HFFc6 (cell line): Measurements from ENCODE around the gene KLHL6. TPM values are rescaled to one million over a fixed set of nuclear protein-coding genes. Genes with fewer than 3 reads are reported as not detected.

Experiments
- DNase-seq: peaks from one replicate; pipeline ENCODE4 v3.0.0-alpha.2; 2018
- H3K27ac Mint-ChIP-seq: 2 replicates; pipeline ENCODE4 v1.8.0; 2020; ENCODE audit warnings: mild to moderate bottlenecking, mixed read lengths
- H3K27me3 Mint-ChIP-seq: 2 replicates; pipeline ENCODE4 v1.8.0; 2021; ENCODE audit warnings: mild to moderate bottlenecking, moderate library complexity, mixed read lengths; ENCODE audit not compliant: insufficient read depth
- H3K36me3 Mint-ChIP-seq: 2 replicates; pipeline ENCODE4 v1.8.0; 2021; ENCODE audit warnings: low read depth, mixed read lengths
- H3K4me1 Mint-ChIP-seq: 2 replicates; pipeline ENCODE4 v1.8.0; 2020; ENCODE audit warnings: low read depth, mixed read lengths
- H3K4me3 Mint-ChIP-seq: 2 replicates; pipeline ENCODE4 v1.8.0; 2020; ENCODE audit warnings: mild to moderate bottlenecking, moderate library complexity, mixed read lengths
- H3K9me3 Mint-ChIP-seq: 2 replicates; pipeline ENCODE4 v1.8.0; 2020; ENCODE audit warnings: mild to moderate bottlenecking, mixed read lengths
- total RNA-seq, 6 experiments: library from RNA; stranded (reverse); fragmentation: NEBNext Ultra II Directional; extraction: Animal tissue kit (Norgen Biotek cat#: 25700); gene quantifications; 2 replicates in 1 of 6; 3 replicates in 5 of 6; pipeline ENCODE4 v1.2.3, GENCODE V29; 2021
- TF ChIP-seq, protein P1 (sequence below): fragments of 200-600 bp; sonication (generic); IDR thresholded peaks from 2 replicates; pipeline ENCODE4 v1.5.0; 2021; ENCODE audit warnings: antibody characterized with exemption, mild to moderate bottlenecking

KLHL6 gene
- total RNA-seq, 6 experiments from 2014 or later, result not detected

DNA sequence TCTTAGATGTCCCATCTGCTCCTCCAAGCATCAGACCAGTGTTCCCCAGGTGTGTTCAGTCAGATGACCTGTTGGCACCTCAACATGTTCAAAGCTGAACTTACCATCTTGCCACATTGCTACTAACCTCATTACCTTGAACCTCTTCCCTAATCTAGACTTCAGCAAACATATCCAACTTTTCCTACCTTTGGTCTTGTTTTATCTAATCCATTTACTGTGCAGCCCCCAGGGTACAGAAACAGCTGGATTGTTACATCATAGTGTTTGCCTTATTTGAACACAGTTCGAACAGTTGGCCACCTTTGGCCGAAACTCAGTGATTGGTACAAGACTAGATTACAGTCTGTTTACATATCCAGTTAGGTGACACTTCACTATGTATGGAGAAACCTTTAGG, 91.0 kb downstream of the KLHL6 start:
- no peak for DNase-seq
- Mint-ChIP-seq H3K27ac (no peak overlapping the region), H3K9me3 (no peaks in the 10 kb centered on the region), H3K27me3 (peaks cover 9% of the 10 kb centered on the region), H3K4me3 (no peak overlapping the region), H3K4me1 (peaks cover 11% of the 10 kb centered on the region), H3K36me3 (no peaks in the 10 kb centered on the region)
- TF ChIP-seq, protein P1, sequence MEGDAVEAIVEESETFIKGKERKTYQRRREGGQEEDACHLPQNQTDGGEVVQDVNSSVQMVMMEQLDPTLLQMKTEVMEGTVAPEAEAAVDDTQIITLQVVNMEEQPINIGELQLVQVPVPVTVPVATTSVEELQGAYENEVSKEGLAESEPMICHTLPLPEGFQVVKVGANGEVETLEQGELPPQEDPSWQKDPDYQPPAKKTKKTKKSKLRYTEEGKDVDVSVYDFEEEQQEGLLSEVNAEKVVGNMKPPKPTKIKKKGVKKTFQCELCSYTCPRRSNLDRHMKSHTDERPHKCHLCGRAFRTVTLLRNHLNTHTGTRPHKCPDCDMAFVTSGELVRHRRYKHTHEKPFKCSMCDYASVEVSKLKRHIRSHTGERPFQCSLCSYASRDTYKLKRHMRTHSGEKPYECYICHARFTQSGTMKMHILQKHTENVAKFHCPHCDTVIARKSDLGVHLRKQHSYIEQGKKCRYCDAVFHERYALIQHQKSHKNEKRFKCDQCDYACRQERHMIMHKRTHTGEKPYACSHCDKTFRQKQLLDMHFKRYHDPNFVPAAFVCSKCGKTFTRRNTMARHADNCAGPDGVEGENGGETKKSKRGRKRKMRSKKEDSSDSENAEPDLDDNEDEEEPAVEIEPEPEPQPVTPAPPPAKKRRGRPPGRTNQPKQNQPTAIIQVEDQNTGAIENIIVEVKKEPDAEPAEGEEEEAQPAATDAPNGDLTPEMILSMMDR, result no peak

DNA sequence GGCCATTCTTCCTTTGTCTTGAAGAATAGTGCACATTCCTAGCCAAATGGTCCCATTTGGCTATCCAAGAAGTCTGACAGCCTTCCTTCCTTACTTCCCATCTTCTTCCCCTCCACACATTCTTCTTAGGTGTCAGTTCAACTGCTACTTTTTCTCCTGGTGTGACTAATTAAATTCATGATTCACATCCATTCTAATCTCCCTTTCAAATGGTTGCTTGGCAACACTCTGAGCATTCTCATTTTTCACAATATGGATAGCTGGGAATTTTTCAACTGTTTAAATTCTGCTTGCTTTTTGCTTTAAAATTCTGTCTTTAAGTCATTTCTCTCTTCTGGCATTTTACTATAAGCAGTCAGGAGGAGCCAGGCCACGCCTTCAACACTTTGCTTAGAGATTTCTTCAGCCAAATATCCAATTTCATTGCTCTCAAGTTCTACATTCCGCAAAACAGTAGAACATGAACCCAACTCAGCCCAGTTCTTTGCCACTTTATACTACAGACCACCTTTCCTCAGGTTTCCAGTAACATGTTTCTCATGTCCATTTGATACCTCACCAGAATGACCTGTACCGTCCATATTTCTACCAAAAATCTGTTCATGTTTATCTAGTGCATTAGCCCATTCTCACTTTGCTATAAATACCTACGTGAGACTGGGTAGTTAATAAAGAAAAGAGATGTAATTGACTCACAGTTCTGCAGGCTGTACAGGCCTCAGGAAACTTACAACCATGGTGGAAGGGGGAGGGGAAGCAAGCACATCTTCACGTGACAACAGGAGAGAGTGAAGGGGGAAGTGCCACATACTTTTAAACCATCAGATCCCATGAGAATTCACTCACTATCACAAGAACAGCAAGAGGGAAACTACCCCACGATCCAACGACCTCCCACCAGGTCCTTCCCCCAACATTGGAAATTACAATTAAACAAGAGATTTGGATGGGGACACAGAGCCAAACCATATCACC, 95.1 kb downstream of the KLHL6 start:
- no peak overlapping the region for H3K4me3 Mint-ChIP-seq
- H3K27ac Mint-ChIP-seq, result no peak overlapping the region
- TF ChIP-seq, protein P1, result no peak
- H3K9me3 Mint-ChIP-seq, result no peaks in the 10 kb centered on the region
- DNase-seq, result no peak
- H3K27me3 Mint-ChIP-seq, result peaks cover 6% of the 10 kb centered on the region
- peaks cover 7% of the 10 kb centered on the region for H3K4me1 Mint-ChIP-seq
- H3K36me3 Mint-ChIP-seq, result 0 out of 2 replicates have a peak, but pooled peaks cover 5% of the 10 kb centered on the region

DNA sequence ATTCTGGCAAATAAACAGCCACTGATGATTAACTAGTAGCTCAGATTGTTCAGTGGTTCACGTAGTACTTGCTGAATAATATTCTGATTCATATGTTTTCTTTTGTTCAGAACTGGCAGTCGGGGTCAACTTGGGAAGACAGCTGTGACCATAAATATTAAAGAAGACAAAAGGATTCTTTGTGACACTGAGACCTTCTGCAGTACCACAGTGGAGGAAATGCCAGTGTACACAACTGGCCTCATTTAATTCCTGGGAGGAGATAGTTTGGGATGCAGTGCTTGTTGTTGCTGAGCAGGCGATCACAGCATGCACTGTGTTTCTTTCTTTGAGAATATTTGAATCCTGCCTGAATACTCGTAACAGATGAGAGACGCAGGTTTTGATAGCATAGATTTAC, 100.4 kb downstream of the KLHL6 start:
- TF ChIP-seq, protein P1, result no peak
- Mint-ChIP-seq H3K4me1 (peaks cover 14% of the 10 kb centered on the region), H3K27ac (peak overlapping the region; percentile 39; the same call in 1 of the 2 replicates)

DNA sequence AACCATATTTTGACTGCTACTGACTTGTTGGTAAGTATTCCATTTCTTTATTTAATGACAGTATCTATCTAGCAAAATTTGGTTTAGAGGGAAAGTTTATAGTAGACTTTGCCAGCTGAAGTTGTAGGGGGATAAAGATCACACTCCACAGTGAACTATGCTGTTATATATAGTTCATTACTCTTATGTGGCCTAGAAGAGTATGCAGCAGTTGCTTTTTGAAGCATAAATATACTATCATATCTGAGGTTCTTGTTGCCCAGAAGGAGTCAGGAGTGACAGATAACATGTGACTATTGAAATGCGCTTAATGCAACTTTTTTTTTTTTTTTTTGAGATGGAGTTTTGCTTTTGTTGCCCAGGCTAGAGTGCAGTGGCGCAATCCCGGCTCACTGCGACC, 101.4 kb downstream of the KLHL6 start:
- DNase-seq, result no peak
- Mint-ChIP-seq H3K4me3 (no peak overlapping the region), H3K9me3 (no peaks in the 10 kb centered on the region), H3K27me3 (no peaks in the 10 kb centered on the region; the same call in 1 of the 2 replicates), H3K27ac (no peak overlapping the region), H3K4me1 (peaks cover 22% of the 10 kb centered on the region), H3K36me3 (peaks cover 10% of the 10 kb centered on the region; the same call in 1 of the 2 replicates)
- TF ChIP-seq, protein P1, result no peak

More for the DNA sequence above, 100.4 kb downstream of the KLHL6 start:
- peaks cover 10% of the 10 kb centered on the region; the same call in 1 of the 2 replicates for H3K36me3 Mint-ChIP-seq
- peak; percentile 17 for DNase-seq
- no peak overlapping the region for H3K4me3 Mint-ChIP-seq
- no peaks in the 10 kb centered on the region; the same call in 1 of the 2 replicates for H3K27me3 Mint-ChIP-seq
- H3K9me3 Mint-ChIP-seq, result no peaks in the 10 kb centered on the region

DNA sequence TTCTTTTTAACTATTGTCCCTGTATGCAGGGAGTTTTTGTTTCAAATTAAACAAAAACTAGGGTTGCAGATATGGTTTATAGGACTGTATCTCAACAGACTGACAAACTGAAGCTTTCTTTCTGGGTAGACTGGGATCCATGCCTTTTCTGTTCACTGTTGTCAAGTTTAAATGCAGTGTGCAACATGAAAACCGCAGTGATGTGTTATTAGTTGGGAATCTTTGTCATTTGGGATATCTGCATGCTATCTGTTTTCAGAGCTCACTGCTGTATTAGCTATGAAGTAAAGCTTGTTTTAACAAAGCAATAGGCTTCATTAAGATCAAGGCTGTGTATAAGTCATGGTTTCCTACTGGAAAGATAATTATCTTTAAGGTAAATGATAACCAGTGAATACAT, 105.7 kb downstream of the KLHL6 start:
- peaks cover 34% of the 10 kb centered on the region for H3K4me1 Mint-ChIP-seq
- no peak for DNase-seq
- no peaks in the 10 kb centered on the region for H3K27me3 Mint-ChIP-seq
- TF ChIP-seq, protein P1, result no peak
- 0 out of 2 replicates have a peak overlapping the region, but pooled peaks have one; percentile 11 for H3K27ac Mint-ChIP-seq
- peak overlapping the region; percentile 19; the same call in 1 of the 2 replicates for H3K4me3 Mint-ChIP-seq
- 0 out of 2 replicates have a peak, but pooled peaks cover under 1% of the 10 kb centered on the region for H3K9me3 Mint-ChIP-seq
- peaks cover 5% of the 10 kb centered on the region; the same call in 1 of the 2 replicates for H3K36me3 Mint-ChIP-seq
